GM12878 (cell line): ENCODE data around the gene BRICD5. TPM values are rescaled to one million over a fixed set of nuclear protein-coding genes. Genes with fewer than 3 reads are reported as not detected.

ENCODE experiments used
- ATAC-seq: fragments of 200-7000 bp; cut with Tn5 transposase; 3 replicates; pipeline ENCODE4 v1.9.1; 2020; ENCODE audit warnings: mild to moderate bottlenecking, moderate library complexity
- BruUV-seq: library from RNA; stranded (reverse); fragments of 400-500 nt; replicated peaks from 2 replicates; lab custom pipeline; 2021; lab: Mats Ljungman, UMichigan
- CTCF ChIA-PET: fragments of 300-600 bp; sonication (Branson Sonifier 250); formaldehyde crosslinking; extraction: SDS; loops from one replicate; lab custom pipeline; 2021; ENCODE audit warnings: inconsistent platforms; lab: Yijun Ruan, JAX
- POLR2A ChIA-PET: fragments of 350-600 bp; formaldehyde crosslinking; extraction: SDS; loops from one replicate; lab custom pipeline; 2021; ENCODE audit warnings: inconsistent platforms; lab: Charles Lee
- RAD21 ChIA-PET: fragments of 300-600 bp; sonication (Branson Sonifier 250); formaldehyde crosslinking; loops from one replicate; lab custom pipeline; 2023; ENCODE audit warnings: antibody characterized with exemption; ENCODE audit not compliant: unreplicated experiment; lab: Charles Lee
- SMC1A ChIA-PET: fragments of 300-600 bp; sonication (Branson Sonifier 250); formaldehyde crosslinking; loops from one replicate; lab custom pipeline; 2023; ENCODE audit not compliant: unreplicated experiment, uncharacterized antibody; lab: Charles Lee
- DNase-seq: peaks from one replicate; pipeline ENCODE4 v3.0.0-alpha.2; 2011; ENCODE audit warnings: low read depth, low spot score
- FAIRE-seq: peaks from 3 replicates; lab custom pipeline; 2011; peaks lifted over from hg19 to GRCh38; lab: Jason Lieb, UNC
- H2AFZ ChIP-seq: 2 replicates; pipeline ENCODE4 v1.6.0; 2011; ENCODE audit warnings: low read depth, low read length, control low read depth; ENCODE audit not compliant: control insufficient read depth
- H3K27ac ChIP-seq: 2 replicates; pipeline ENCODE4 v1.5.1; 2011; ENCODE audit warnings: control low read depth; ENCODE audit not compliant: control insufficient read depth, insufficient read depth
- H3K27me3 ChIP-seq, 2 experiments: replicated peaks in 1 of 2; 2 replicates each; pipeline versions ENCODE4 v1.6.0 to v1.6.1; 2011; ENCODE audit warnings: low read length in 1 of 2; ENCODE audit not compliant: control insufficient read depth in 2 of 2, insufficient read depth in 2 of 2
- H3K36me3 ChIP-seq, 2 experiments: 2 replicates each; pipeline ENCODE4 v1.5.1; 2011; ENCODE audit warnings: low read length in 1 of 2; ENCODE audit not compliant: control insufficient read depth in 2 of 2, insufficient read depth in 2 of 2
- H3K4me1 ChIP-seq: 2 replicates; pipeline ENCODE4 v1.6.1; 2011; ENCODE audit warnings: mild to moderate bottlenecking, low read length, moderate library complexity, mixed read lengths; ENCODE audit not compliant: control insufficient read depth, insufficient read depth
- H3K4me2 ChIP-seq: 2 replicates; pipeline ENCODE4 v1.6.0; 2011; ENCODE audit warnings: control low read depth; ENCODE audit not compliant: control insufficient read depth, insufficient read depth
- H3K4me3 ChIP-seq: fragments of 200-600 bp; sonication (generic); 2 replicates; pipeline ENCODE4 v1.5.1; 2016
- H3K79me2 ChIP-seq: 2 replicates; pipeline ENCODE4 v1.6.0; 2011; ENCODE audit warnings: low read length; ENCODE audit not compliant: control insufficient read depth, insufficient read depth
- H3K9ac ChIP-seq: 2 replicates; pipeline ENCODE4 v1.8.0; 2011; ENCODE audit warnings: low read length, control low read depth, mixed read lengths; ENCODE audit not compliant: control insufficient read depth, insufficient read depth
- H3K9me3 ChIP-seq: replicated peaks from 3 replicates; pipeline ENCODE4 v1.5.1; 2011; ENCODE audit warnings: mild to moderate bottlenecking, low read length; ENCODE audit not compliant: control insufficient read depth, insufficient read depth
- H4K20me1 ChIP-seq: 2 replicates; pipeline ENCODE4 v1.6.0; 2011; ENCODE audit not compliant: control insufficient read depth, insufficient read depth
- ATF2 ChIP-seq: IDR thresholded peaks from 2 replicates; pipeline ENCODE4 v1.6.1; 2012; ENCODE audit warnings: low read length, inconsistent platforms
- CHD4 ChIP-seq: fragments of 200-600 bp; sonication (generic); IDR thresholded peaks from 2 replicates; pipeline ENCODE4 v1.6.1; 2016; ENCODE audit warnings: mild to moderate bottlenecking
- DPF2 ChIP-seq: fragments of 450-650 bp; IDR thresholded peaks from 2 replicates; pipeline ENCODE4 v1.6.1; 2017; ENCODE audit warnings: mild to moderate bottlenecking
- ETV6 ChIP-seq, 2 experiments: fragments of 450-650 bp in 1 of 2; IDR thresholded peaks in 1 of 2; conservative IDR thresholded peaks in 1 of 2; 2 replicates each; pipeline ENCODE4 v1.6.1; 2014; ENCODE audit warnings: antibody characterized with exemption in 1 of 2, borderline replicate concordance in 1 of 2, low read depth in 1 of 2, mild to moderate bottlenecking in 1 of 2, moderate library complexity in 1 of 2
- FOXM1 ChIP-seq: IDR thresholded peaks from 2 replicates; pipeline ENCODE4 v1.6.1; 2012; ENCODE audit warnings: low read depth, mild to moderate bottlenecking, inconsistent platforms, low read length, moderate library complexity
- MAX ChIP-seq: IDR thresholded peaks from 2 replicates; pipeline ENCODE4 v1.6.1; 2012; ENCODE audit warnings: low read depth, low read length, improper control_type of control experiment
- NKRF ChIP-seq: fragments of 450-650 bp; conservative IDR thresholded peaks from 2 replicates; pipeline ENCODE4 v1.6.1; 2017; ENCODE audit warnings: mild to moderate bottlenecking, moderate library complexity
- POLR2A ChIP-seq: IDR thresholded peaks from 2 replicates; pipeline ENCODE4 v1.6.1; 2011; ENCODE audit warnings: low read depth, mild to moderate bottlenecking, low read length
- POLR2AphosphoS2 ChIP-seq: IDR thresholded peaks from 2 replicates; pipeline ENCODE4 v1.6.1; 2011; ENCODE audit warnings: low read depth, mild to moderate bottlenecking, low read length, improper control_type of control experiment, moderate library complexity
- POU2F2 ChIP-seq: IDR thresholded peaks from 3 replicates; pipeline ENCODE4 v1.6.1; 2011; ENCODE audit warnings: low read depth, mild to moderate bottlenecking, low read length, borderline replicate concordance
- SPI1 ChIP-seq: IDR thresholded peaks from 2 replicates; pipeline ENCODE4 v1.6.1; 2011; ENCODE audit warnings: low read depth, mild to moderate bottlenecking, low read length, moderate library complexity, borderline replicate concordance; ENCODE audit not compliant: insufficient read depth
- TBL1XR1 ChIP-seq: IDR thresholded peaks from 2 replicates; pipeline ENCODE4 v1.6.1; 2012; ENCODE audit warnings: low read depth, low read length, improper control_type of control experiment
- WGBS: methylation state at CpG from one replicate; pipeline ENCODE4 v1.1.6; 2016; ENCODE audit warnings: low lambda C conversion rate; ENCODE audit not compliant: insufficient replicate concordance, insufficient coverage; ENCODE audit errors: missing lambda C conversion rate; 5-methylcytosine and 5-hydroxymethylcytosine counted together
- in situ Hi-C: fragments of 300-500 bp; cut with MboI; formaldehyde crosslinking; loops from 9 replicates; pipeline ENCODE4 v1.14.3; 2018; ENCODE audit warnings: mixed read lengths
- intact Hi-C: fragments of 100-400 bp; cut with micrococcal nuclease; formaldehyde crosslinking; loops from one replicate; pipeline ENCODE4 v1.14.2; 2022; ENCODE audit not compliant: unreplicated experiment
- polyA plus RNA-seq, 11 experiments: library from polyadenylated mRNA; depleted of rRNA in 4 of 11; unstranded in 6 of 11; stranded (reverse) in 5 of 11; fragments of >200 nt; fragmentation: Nextera tagmentation in 4 of 11; fragmentation: Illumina TruSeq in 1 of 11; extraction: Ambion mirVana in 4 of 11; extraction: Trizol in 1 of 11; gene quantifications; 1 replicate in 1 of 11; 2 replicates in 10 of 11; pipeline versions ENCODE4 v1.2.1 to v1.2.3, GENCODE V29; 2011 to 2016; ENCODE audit warnings: inconsistent platforms in 2 of 11, missing spikeins in 2 of 11, low read depth in 1 of 11
- total RNA-seq, 4 experiments: library from RNA; depleted of rRNA in 3 of 4; stranded (reverse); fragments of >200 nt in 3 of 4; fragmentation: Illumina TruSeq in 1 of 4; extraction: Trizol in 1 of 4; gene quantifications; 2 replicates each; pipeline versions ENCODE4 v1.2.1 to v1.2.3, GENCODE V29; 2013 to 2021

Gene BRICD5
- total and polyA plus RNA-seq, 10 of the 15 experiments (the other 5 are each of a cell fraction or from before 2014, with no cell fraction given) = 0.58 to 11.6 (median 1.5) TPM; not detected in 1

- ATAC-seq (no peak), FAIRE-seq (no peak), DNase-seq (no peak)
- H3K79me2 ChIP-seq = peaks cover 34% of the 10 kb centered on the region
- H4K20me1 ChIP-seq = no peaks in the 10 kb centered on the region
- H3K9me3 ChIP-seq = no peaks in the 10 kb centered on the region
- no peak overlapping the region for H3K9ac ChIP-seq
- ChIA-PET CTCF (no interaction called here), RAD21 (no interaction called here), SMC1A (no interaction called here), POLR2A (no interaction called here)
- 97% methylated on average over 17 of the region's 17 CpGs for WGBS
- in situ Hi-C loops = no loop called here
- BruUV-seq = no TSS peak
- H3K4me3 ChIP-seq = no peak overlapping the region
- TF ChIP-seq POLR2A (peak; percentile 33; the same call in 1 of the 2 replicates), TBL1XR1 (no peak), ATF2 (no peak), DPF2 (no peak)
- H3K4me1 ChIP-seq = peaks cover 6% of the 10 kb centered on the region; the same call in 1 of the 2 replicates
- H3K27me3 ChIP-seq = no peaks in the 10 kb centered on the region
- intact Hi-C loops = no loop called here
- no peak overlapping the region for H3K4me2 ChIP-seq
- H2AFZ ChIP-seq = no peak overlapping the region
- no peak overlapping the region for H3K27ac ChIP-seq
- H3K36me3 ChIP-seq = peaks cover 8 to 19% of the 10 kb centered on the region in 2 experiments; a peak in 3 of 4 replicates
Measured at GRCh38 chr16:2210009-2210332, 692 bp downstream of the BRICD5 start.

GRCh38 chr16:2209258-2210008 lies 1.2 kb downstream of the BRICD5 start:
- peaks cover 33% of the 10 kb centered on the region for H3K79me2 ChIP-seq
- ChIA-PET POLR2A (no interaction called here), CTCF (no interaction called here), RAD21 (no interaction called here), SMC1A (no interaction called here)
- no peak overlapping the region for H3K4me3 ChIP-seq
- no peak overlapping the region for H2AFZ ChIP-seq
- H3K9me3 ChIP-seq = no peaks in the 10 kb centered on the region
- peaks cover 8 to 19% of the 10 kb centered on the region in 2 experiments; a peak in 3 of 4 replicates for H3K36me3 ChIP-seq
- intact Hi-C loops = loop anchor here (5.0 kb wide), 1 partner anchor 43 kb away; the partner anchor contains the start of gene ECI1
- H3K27ac ChIP-seq = no peak overlapping the region
- ATAC-seq (no peak), DNase-seq (no peak), FAIRE-seq (no peak)
- 93% methylated on average over 29 of the region's 29 CpGs for WGBS
- H3K9ac ChIP-seq = no peak overlapping the region
- peaks cover 6% of the 10 kb centered on the region; the same call in 1 of the 2 replicates for H3K4me1 ChIP-seq
- no peak overlapping the region for H3K4me2 ChIP-seq
- in situ Hi-C loops = no loop called here
- no peaks in the 10 kb centered on the region for H4K20me1 ChIP-seq
- no TSS peak for BruUV-seq
- no peaks in the 10 kb centered on the region for H3K27me3 ChIP-seq
- TF ChIP-seq POU2F2 (no peak), ETV6 (conservative IDR thresholded peaks at IDR 0.05 in 1 of 2, IDR thresholded peaks at IDR 0.05 in 1 of 2; ENCODE audit: borderline replicate concordance in 1 of 2, low read depth in 1 of 2) (no peak), POLR2AphosphoS2 (no peak), MAX (no peak), SPI1 (no peak), FOXM1 (no peak), NKRF (no peak), CHD4 (no peak)
